Measurements from ENCODE around the gene MT1B. TPM values are rescaled to one million over a fixed set of nuclear protein-coding genes. Genes with fewer than 3 reads are reported as not detected.

MT1B gene
- total and polyA plus RNA-seq, 2 donors from 2014 or later, result not detected

DNA sequence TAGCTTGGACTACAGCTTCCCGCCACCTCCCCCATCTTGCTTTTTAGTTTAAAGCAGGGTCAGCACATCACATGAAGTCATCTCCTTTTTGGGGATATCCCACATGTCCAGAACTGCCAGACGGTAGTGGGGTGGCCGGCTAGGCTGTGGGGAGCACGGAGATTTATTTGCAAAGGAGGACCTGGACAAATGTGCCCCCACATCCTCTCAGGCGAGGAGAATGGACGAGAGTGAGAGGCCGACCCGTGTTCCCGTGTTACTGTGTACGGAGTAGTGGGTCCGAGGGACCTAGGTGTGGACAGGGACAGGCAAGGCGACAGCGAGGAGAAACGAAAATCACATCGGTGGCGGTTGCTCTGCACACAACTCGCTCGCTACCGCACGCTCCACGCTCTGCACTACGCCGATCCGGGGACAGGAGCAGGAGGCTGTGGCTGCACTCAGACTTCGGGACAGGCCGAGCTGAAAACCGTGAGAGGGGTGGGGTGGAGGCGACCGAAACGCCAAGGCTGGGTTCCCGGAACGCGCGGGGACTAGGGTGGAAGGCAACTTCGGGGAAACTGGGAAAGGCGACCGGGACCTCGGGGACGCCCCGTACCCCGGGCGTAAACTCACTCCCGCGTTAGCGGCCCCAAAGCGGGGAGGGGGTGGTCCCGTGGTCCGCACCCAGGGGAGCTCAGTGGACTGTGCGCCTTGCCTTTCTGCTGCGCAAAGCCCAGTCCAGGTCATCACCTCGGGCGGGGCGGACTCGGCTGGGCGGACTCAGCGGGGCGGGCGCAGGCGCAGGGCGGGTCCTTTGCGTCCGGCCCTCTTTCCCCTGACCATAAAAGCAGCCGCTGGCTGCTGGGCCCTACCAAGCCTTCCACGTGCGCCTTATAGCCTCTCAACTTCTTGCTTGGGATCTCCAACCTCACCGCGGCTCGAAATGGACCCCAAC is 13.6 kb upstream of the MT1B start, which contains the start of gene MT1A:
Gene MT1A (plus strand): TSS at position 853 of the 937 bp plus-strand sequence. CDS start 73 bp downstream, at position 926.
- no peak for FAIRE-seq

DNA sequence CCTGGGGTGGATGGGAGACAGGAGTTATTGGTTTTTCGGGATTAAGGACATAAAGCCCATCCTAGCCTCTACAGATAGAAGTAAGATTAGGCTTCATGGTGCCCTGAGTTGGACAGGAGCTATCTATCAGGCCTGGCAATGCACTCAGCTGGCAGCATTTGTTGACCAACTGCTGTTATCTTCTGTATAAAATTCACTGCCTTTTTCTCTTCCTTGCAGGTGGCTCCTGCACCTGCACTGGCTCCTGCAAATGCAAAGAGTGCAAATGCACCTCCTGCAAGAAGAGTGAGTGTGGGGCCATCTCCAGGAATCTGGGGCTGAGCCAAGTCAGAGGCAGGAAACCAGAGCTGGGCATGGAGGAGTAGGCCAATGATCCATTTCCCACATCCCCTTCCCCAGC is 12.6 kb upstream of the MT1B start:
- H3K9ac ChIP-seq (ENCODE audit: low read length in 3 of 3), result no peak overlapping the region
- no peak for FAIRE-seq
- peaks cover 72% of the 10 kb centered on the region for H3K27me3 ChIP-seq (ENCODE audit: control insufficient read depth, insufficient read depth, low read length)
- TF ChIP-seq, protein P1, sequence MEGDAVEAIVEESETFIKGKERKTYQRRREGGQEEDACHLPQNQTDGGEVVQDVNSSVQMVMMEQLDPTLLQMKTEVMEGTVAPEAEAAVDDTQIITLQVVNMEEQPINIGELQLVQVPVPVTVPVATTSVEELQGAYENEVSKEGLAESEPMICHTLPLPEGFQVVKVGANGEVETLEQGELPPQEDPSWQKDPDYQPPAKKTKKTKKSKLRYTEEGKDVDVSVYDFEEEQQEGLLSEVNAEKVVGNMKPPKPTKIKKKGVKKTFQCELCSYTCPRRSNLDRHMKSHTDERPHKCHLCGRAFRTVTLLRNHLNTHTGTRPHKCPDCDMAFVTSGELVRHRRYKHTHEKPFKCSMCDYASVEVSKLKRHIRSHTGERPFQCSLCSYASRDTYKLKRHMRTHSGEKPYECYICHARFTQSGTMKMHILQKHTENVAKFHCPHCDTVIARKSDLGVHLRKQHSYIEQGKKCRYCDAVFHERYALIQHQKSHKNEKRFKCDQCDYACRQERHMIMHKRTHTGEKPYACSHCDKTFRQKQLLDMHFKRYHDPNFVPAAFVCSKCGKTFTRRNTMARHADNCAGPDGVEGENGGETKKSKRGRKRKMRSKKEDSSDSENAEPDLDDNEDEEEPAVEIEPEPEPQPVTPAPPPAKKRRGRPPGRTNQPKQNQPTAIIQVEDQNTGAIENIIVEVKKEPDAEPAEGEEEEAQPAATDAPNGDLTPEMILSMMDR (IDR thresholded peaks at IDR 0.05; ENCODE audit: borderline replicate concordance, extremely low read depth, insufficient read depth), result no peak
- intact Hi-C loops (cut with DNase I), result no loop called here
- no peak for DNase-seq
- H3K27ac ChIP-seq (ENCODE audit: low read depth in 2 of 2, low read length in 2 of 2), result no peak overlapping the region
- H3K4me3 ChIP-seq (ENCODE audit: low read length in 3 of 3), result peak overlapping the region in 2 of 3 donors; percentile 47 to 61
- no peaks in the 10 kb centered on the region for H3K36me3 ChIP-seq (ENCODE audit: control insufficient read depth in 2 of 3, insufficient read depth in 3 of 3, low read length in 3 of 3)
- no peaks in the 10 kb centered on the region for H3K9me3 ChIP-seq (ENCODE audit: control insufficient read depth in 2 of 3, insufficient read depth in 1 of 3, low read length in 3 of 3)
- H3K4me1 ChIP-seq (ENCODE audit: control insufficient read depth in 2 of 3, insufficient read depth in 2 of 3, low read depth in 1 of 3, low read length in 3 of 3), result peaks cover 0 to 17% (median 5%) of the 10 kb centered on the region in 3 donors

More for the DNA sequence above, 13.6 kb upstream of the MT1B start, which contains the start of gene MT1A:
- H3K27me3 ChIP-seq (ENCODE audit: control insufficient read depth, insufficient read depth, low read length), result peaks cover 74% of the 10 kb centered on the region
- no peaks in the 10 kb centered on the region for H3K36me3 ChIP-seq (ENCODE audit: control insufficient read depth in 2 of 3, insufficient read depth in 3 of 3, low read length in 3 of 3)
- H3K9ac ChIP-seq (ENCODE audit: low read length in 3 of 3), result peak within 1 kb of the TSS in 1 of 3 donors; percentile 55
- peaks cover 0 to 12% (median 0%) of the 10 kb centered on the region in 3 donors for H3K4me1 ChIP-seq (ENCODE audit: control insufficient read depth in 2 of 3, insufficient read depth in 2 of 3, low read depth in 1 of 3, low read length in 3 of 3)
- no peaks in the 10 kb centered on the region for H3K9me3 ChIP-seq (ENCODE audit: control insufficient read depth in 2 of 3, insufficient read depth in 1 of 3, low read length in 3 of 3)
- peak; percentile 57 to 95 (median 60) for DNase-seq
- peak within 1 kb of the TSS; percentile 17 to 57 for H3K27ac ChIP-seq (ENCODE audit: low read depth in 2 of 2, low read length in 2 of 2)
- peak within 1 kb of the TSS in 2 of 3 donors; percentile 59 to 61 for H3K4me3 ChIP-seq (ENCODE audit: low read length in 3 of 3)
- TF ChIP-seq, protein P1 (IDR thresholded peaks at IDR 0.05; ENCODE audit: borderline replicate concordance, extremely low read depth, insufficient read depth), result no peak
- intact Hi-C loops (cut with DNase I), result no loop called here

DNA sequence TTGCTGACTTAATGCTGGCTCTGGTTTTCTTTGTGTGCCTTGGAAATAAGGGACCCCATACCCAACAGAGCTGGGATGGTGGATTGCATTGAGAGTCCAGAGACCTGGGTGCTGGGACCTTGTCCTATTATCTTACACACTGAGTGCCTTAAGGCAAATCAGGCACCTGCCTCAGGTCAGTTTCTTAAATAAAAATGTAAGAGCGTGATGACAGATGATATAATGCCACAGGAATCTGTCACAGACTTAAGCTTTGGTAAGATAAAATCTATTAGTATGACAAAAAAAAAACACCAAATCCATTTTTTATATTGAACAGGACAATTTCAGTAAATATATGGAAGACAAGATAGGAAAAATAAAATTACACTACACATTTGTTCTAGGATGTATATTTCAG is 11.6 kb upstream of the MT1B start:
- no peaks in the 10 kb centered on the region for H3K36me3 ChIP-seq (ENCODE audit: control insufficient read depth in 2 of 3, insufficient read depth in 3 of 3, low read length in 3 of 3)

More for the DNA sequence above, 11.6 kb upstream of the MT1B start:
- TF ChIP-seq, protein P1 (IDR thresholded peaks at IDR 0.05; ENCODE audit: borderline replicate concordance, extremely low read depth, insufficient read depth), result no peak
- FAIRE-seq (no peak), DNase-seq (no peak)
- Histone ChIP-seq H3K27me3 (ENCODE audit: control insufficient read depth, insufficient read depth, low read length) (peaks cover 69% of the 10 kb centered on the region), H3K9ac (ENCODE audit: low read length in 3 of 3) (no peak overlapping the region), H3K27ac (ENCODE audit: low read depth in 2 of 2, low read length in 2 of 2) (no peak overlapping the region), H3K4me1 (ENCODE audit: control insufficient read depth in 2 of 3, insufficient read depth in 2 of 3, low read depth in 1 of 3, low read length in 3 of 3) (peaks cover 0 to 19% (median 6%) of the 10 kb centered on the region in 3 donors), H3K9me3 (ENCODE audit: control insufficient read depth in 2 of 3, insufficient read depth in 1 of 3, low read length in 3 of 3) (no peaks in the 10 kb centered on the region), H3K4me3 (ENCODE audit: low read length in 3 of 3) (no peak overlapping the region)
- intact Hi-C loops (cut with DNase I), result no loop called here

All from kidney (tissue), 14 donors.